HEK293T (cell line): Measurements from ENCODE around the gene CLIP3.

ENCODE experiments used
- CTBP1 ChIP-seq: fragments of 450-650 bp; IDR thresholded peaks from 2 replicates; pipeline ENCODE4 v1.6.1; 2016; ENCODE audit warnings: borderline replicate concordance
- ELF4 ChIP-seq: fragments of 450-650 bp; IDR thresholded peaks from 2 replicates; pipeline ENCODE4 v1.6.1; 2017; ENCODE audit warnings: antibody characterized with exemption
- FOXA1 ChIP-seq: fragments of 450-650 bp; IDR thresholded peaks from 2 replicates; pipeline ENCODE4 v1.6.1; 2016; ENCODE audit warnings: mild to moderate bottlenecking
- FOXK2 ChIP-seq: fragments of 450-650 bp; IDR thresholded peaks from 2 replicates; pipeline ENCODE4 v1.6.1; 2016; ENCODE audit warnings: mild to moderate bottlenecking
- FOXM1 ChIP-seq: fragments of 450-650 bp; IDR thresholded peaks from 2 replicates; pipeline ENCODE4 v1.6.1; 2017; ENCODE audit warnings: mild to moderate bottlenecking, borderline replicate concordance
- HDGF ChIP-seq: fragments of 450-650 bp; IDR thresholded peaks from 2 replicates; pipeline ENCODE4 v1.6.1; 2017; ENCODE audit warnings: antibody characterized with exemption, borderline replicate concordance
- NFRKB ChIP-seq: fragments of 450-650 bp; IDR thresholded peaks from 2 replicates; pipeline ENCODE4 v1.6.1; 2016; ENCODE audit warnings: mild to moderate bottlenecking, moderate library complexity
- PKNOX1 ChIP-seq: fragments of 450-650 bp; IDR thresholded peaks from 2 replicates; pipeline ENCODE4 v1.6.1; 2016
- SP1 ChIP-seq: fragments of 450-650 bp; IDR thresholded peaks from 2 replicates; pipeline ENCODE4 v1.6.1; 2017
- SUZ12 ChIP-seq: fragments of 450-650 bp; IDR thresholded peaks from 2 replicates; pipeline ENCODE4 v1.6.1; 2016; ENCODE audit warnings: mild to moderate bottlenecking
- TARDBP ChIP-seq: fragments of 450-650 bp; IDR thresholded peaks from 2 replicates; pipeline ENCODE4 v1.6.1; 2016
- ZNF384 ChIP-seq: fragments of 450-650 bp; IDR thresholded peaks from 2 replicates; pipeline ENCODE4 v1.6.1; 2016

- no peak for TF ChIP-seq SP1
- TF ChIP-seq HDGF = no peak
- no peak for TF ChIP-seq SUZ12
- TF ChIP-seq CTBP1 = no peak
- no peak for TF ChIP-seq ELF4
- TF ChIP-seq TARDBP = no peak
- TF ChIP-seq NFRKB = no peak
- TF ChIP-seq FOXK2 = no peak
- no peak for TF ChIP-seq PKNOX1
- no peak for TF ChIP-seq FOXA1
- TF ChIP-seq ZNF384 = no peak
- no peak for TF ChIP-seq FOXM1
Observed at GRCh38 chr19:36008336-36008978, 24.2 kb downstream of the CLIP3 start, which contains the start of gene SYNE4.
